Nephron (organoid): ENCODE measurements around the gene SETBP1.
A peak's percentile ranks its signal among the peaks of the same experiment; 100 is the strongest.

Source experiments
- H3K27ac Mint-ChIP-seq, 3 experiments: 2 replicates each; pipeline ENCODE4 v1.8.0; 2020; ENCODE audit warnings: mixed read lengths in 3 of 3, mild to moderate bottlenecking in 2 of 3, moderate library complexity in 1 of 3
- H3K27me3 Mint-ChIP-seq: 2 replicates; pipeline ENCODE4 v1.8.0; 2021; ENCODE audit warnings: low read depth, mild to moderate bottlenecking, moderate library complexity, mixed read lengths
- H3K36me3 Mint-ChIP-seq: 2 replicates; pipeline ENCODE4 v1.8.0; 2020; ENCODE audit warnings: low read depth, mixed read lengths
- H3K4me1 Mint-ChIP-seq: 2 replicates; pipeline ENCODE4 v1.8.0; 2020; ENCODE audit warnings: mixed read lengths
- H3K4me3 Mint-ChIP-seq, 3 experiments: 2 replicates each; pipeline ENCODE4 v1.8.0; 2020; ENCODE audit warnings: mild to moderate bottlenecking in 3 of 3, mixed read lengths in 3 of 3, moderate library complexity in 2 of 3
- H3K9me3 Mint-ChIP-seq: 2 replicates; pipeline ENCODE4 v1.8.0; 2020; ENCODE audit warnings: mixed read lengths
- TF ChIP-seq, protein P1 (sequence below), 3 experiments: fragments of 200-600 bp; sonication (generic); IDR thresholded peaks; one replicate each; pipeline ENCODE4 v1.5.0; 2021; ENCODE audit warnings: antibody characterized with exemption in 3 of 3; ENCODE audit not compliant: unreplicated experiment in 3 of 3

The SETBP1 gene

DNA sequence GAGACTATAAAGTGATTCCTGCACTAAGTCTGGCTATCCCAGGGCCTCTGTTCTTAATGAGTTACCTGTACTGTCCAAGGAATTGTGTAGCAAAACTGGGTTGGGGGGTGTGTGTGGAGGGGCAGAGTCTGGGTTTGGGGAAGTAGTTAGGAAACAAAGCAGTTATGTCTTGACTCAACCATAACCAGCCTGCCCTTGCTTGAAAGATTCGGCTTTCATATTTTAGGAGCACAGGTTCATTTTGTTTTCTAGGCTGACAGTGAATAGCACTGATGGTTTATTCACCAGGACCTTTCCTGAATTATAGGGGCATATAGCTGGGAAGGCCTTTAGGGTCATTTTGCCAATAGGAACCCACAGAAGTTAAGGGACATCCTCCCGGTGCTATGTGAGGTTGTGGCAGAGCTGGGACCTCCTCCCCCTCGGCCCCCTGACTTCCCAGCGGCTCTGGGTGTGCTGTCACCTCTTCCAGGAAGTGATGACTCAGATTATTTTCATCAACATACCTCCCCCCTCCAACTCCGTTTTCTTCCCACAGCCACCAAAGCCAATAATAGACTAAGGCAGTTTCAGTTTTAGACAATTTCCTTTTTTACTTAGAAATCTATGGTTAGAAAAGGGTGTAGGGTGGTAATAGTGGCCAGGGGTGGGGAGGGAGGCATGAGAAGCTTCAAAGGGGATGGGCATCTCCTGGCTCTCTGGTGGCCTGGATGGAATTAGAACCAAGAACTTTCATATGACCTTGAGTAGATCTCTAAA lies 44.8 kb downstream of the SETBP1 start:
- peak overlapping the region; percentile 82 to 91 (median 86) for H3K27ac Mint-ChIP-seq
- peaks cover 28% of the 10 kb centered on the region for H3K36me3 Mint-ChIP-seq
- no peak overlapping the region for H3K4me3 Mint-ChIP-seq
- TF ChIP-seq, protein P1, sequence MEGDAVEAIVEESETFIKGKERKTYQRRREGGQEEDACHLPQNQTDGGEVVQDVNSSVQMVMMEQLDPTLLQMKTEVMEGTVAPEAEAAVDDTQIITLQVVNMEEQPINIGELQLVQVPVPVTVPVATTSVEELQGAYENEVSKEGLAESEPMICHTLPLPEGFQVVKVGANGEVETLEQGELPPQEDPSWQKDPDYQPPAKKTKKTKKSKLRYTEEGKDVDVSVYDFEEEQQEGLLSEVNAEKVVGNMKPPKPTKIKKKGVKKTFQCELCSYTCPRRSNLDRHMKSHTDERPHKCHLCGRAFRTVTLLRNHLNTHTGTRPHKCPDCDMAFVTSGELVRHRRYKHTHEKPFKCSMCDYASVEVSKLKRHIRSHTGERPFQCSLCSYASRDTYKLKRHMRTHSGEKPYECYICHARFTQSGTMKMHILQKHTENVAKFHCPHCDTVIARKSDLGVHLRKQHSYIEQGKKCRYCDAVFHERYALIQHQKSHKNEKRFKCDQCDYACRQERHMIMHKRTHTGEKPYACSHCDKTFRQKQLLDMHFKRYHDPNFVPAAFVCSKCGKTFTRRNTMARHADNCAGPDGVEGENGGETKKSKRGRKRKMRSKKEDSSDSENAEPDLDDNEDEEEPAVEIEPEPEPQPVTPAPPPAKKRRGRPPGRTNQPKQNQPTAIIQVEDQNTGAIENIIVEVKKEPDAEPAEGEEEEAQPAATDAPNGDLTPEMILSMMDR (IDR thresholded peaks at IDR 0.05; ENCODE audit: unreplicated experiment in 3 of 3): no peak
- H3K9me3 Mint-ChIP-seq: no peaks in the 10 kb centered on the region
- no peaks in the 10 kb centered on the region for H3K27me3 Mint-ChIP-seq
- peaks cover 75% of the 10 kb centered on the region for H3K4me1 Mint-ChIP-seq

DNA sequence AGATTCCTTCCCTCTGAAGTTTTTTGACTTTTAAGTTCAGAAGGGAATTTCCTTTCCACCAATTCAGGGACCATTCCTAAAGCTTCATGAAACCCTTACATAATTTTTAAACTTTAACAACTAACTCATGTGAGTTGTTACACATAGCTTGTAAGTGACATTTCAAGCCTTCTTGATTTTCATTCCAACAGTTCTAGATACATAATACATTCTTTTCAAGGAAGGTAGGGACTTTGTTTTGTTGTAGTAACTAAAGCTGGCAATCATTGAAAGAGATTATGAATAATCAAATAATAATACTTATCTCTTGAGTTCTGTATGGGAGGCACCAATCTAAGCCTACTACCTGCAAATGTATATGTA lies 45.4 kb downstream of the SETBP1 start:
- peaks cover 32% of the 10 kb centered on the region for H3K36me3 Mint-ChIP-seq
- TF ChIP-seq, protein P1 (IDR thresholded peaks at IDR 0.05; ENCODE audit: unreplicated experiment in 3 of 3): no peak
- no peaks in the 10 kb centered on the region for H3K9me3 Mint-ChIP-seq
- peak overlapping the region; percentile 82 to 91 (median 86) for H3K27ac Mint-ChIP-seq
- H3K27me3 Mint-ChIP-seq: no peaks in the 10 kb centered on the region
- no peak overlapping the region for H3K4me3 Mint-ChIP-seq
- H3K4me1 Mint-ChIP-seq: peaks cover 80% of the 10 kb centered on the region

GRCh38 chr18:44727291-44727690 lies 46.6 kb downstream of the SETBP1 start:
- no peaks in the 10 kb centered on the region for H3K9me3 Mint-ChIP-seq
- no peak overlapping the region for H3K4me3 Mint-ChIP-seq
- no peaks in the 10 kb centered on the region for H3K27me3 Mint-ChIP-seq
- H3K27ac Mint-ChIP-seq: peak overlapping the region in 2 of 3 experiments; percentile 5 to 14
- H3K36me3 Mint-ChIP-seq: peaks cover 31% of the 10 kb centered on the region
- peaks cover 84% of the 10 kb centered on the region for H3K4me1 Mint-ChIP-seq
- TF ChIP-seq, protein P1 (IDR thresholded peaks at IDR 0.05; ENCODE audit: unreplicated experiment in 3 of 3): no peak

GRCh38 chr18:44729631-44730101 lies 49.0 kb downstream of the SETBP1 start:
- Mint-ChIP-seq H3K27me3 (no peaks in the 10 kb centered on the region), H3K36me3 (peaks cover 30% of the 10 kb centered on the region), H3K27ac (peak overlapping the region; percentile 4 to 63 (median 38)), H3K9me3 (no peaks in the 10 kb centered on the region), H3K4me1 (peaks cover 81% of the 10 kb centered on the region), H3K4me3 (no peak overlapping the region)
- TF ChIP-seq, protein P1 (IDR thresholded peaks at IDR 0.05; ENCODE audit: unreplicated experiment in 3 of 3): no peak

GRCh38 chr18:44730803-44731529 lies 50.3 kb downstream of the SETBP1 start:
- H3K27ac Mint-ChIP-seq: peak overlapping the region; percentile 49 to 81 (median 75)
- H3K4me1 Mint-ChIP-seq: peaks cover 69% of the 10 kb centered on the region
- H3K27me3 Mint-ChIP-seq: no peaks in the 10 kb centered on the region
- no peak overlapping the region for H3K4me3 Mint-ChIP-seq
- H3K36me3 Mint-ChIP-seq: peaks cover 35% of the 10 kb centered on the region
- TF ChIP-seq, protein P1 (IDR thresholded peaks at IDR 0.05; ENCODE audit: unreplicated experiment in 3 of 3): no peak
- H3K9me3 Mint-ChIP-seq: no peaks in the 10 kb centered on the region
